ENCODE measurements around the gene FARP1. TPM values are rescaled to one million over a fixed set of nuclear protein-coding genes. Genes with fewer than 3 reads are reported as not detected.
A peak's percentile ranks its signal among the peaks of the same experiment; 100 is the strongest.

Gene FARP1
- polyA plus RNA-seq, 1 of the 3 experiments (the other 2 are of a cell fraction), result 12.0 TPM

- H4K20me1 ChIP-seq (ENCODE audit: insufficient read depth), result no peaks in the 10 kb centered on the region
- H3K9ac ChIP-seq, result peak overlapping the region; percentile 22; the same call in 1 of the 2 replicates
- no peaks in the 10 kb centered on the region for H3K27me3 ChIP-seq (ENCODE audit: insufficient read depth)
- TF ChIP-seq RXRA (IDR thresholded peaks at IDR 0.05; ENCODE audit: borderline replicate concordance, low read depth), result 0 out of 2 replicates have a peak, but pooled peaks have one; percentile 3
- no peak for TF ChIP-seq MAX (IDR thresholded peaks at IDR 0.05; ENCODE audit: low read depth)
- peaks cover 0 to 11% of the 10 kb centered on the region in 2 experiments; a peak in 1 of 4 replicates for H3K4me1 ChIP-seq (ENCODE audit: control insufficient read depth in 1 of 2, insufficient read depth in 2 of 2, low read depth in 1 of 2, low read length in 1 of 2)
- no peak for DNase-seq
- ChIA-PET CTCF (no interaction called here), POLR2A (no interaction called here)
- H3K27ac ChIP-seq (ENCODE audit: low read depth in 2 of 2, low read length in 1 of 2), result peak overlapping the region; percentile 62 to 78
- peaks cover 65% of the 10 kb centered on the region for H3K79me2 ChIP-seq (ENCODE audit: insufficient read depth)
- H3K9me2 ChIP-seq, result no peaks in the 10 kb centered on the region
- peak overlapping the region in 1 of 2 experiments; percentile 30; a peak in 1 of 4 replicates for H3K4me3 ChIP-seq (ENCODE audit: low read depth in 2 of 2, low read length in 1 of 2)
- H3K36me3 ChIP-seq (replicated peaks in 1 of 2; ENCODE audit: control insufficient read depth in 1 of 2, insufficient read depth in 2 of 2, low read length in 1 of 2), result peaks cover 0 to 10% of the 10 kb centered on the region in 2 experiments
- no peak overlapping the region for H2AFZ ChIP-seq (ENCODE audit: low read depth)
- peaks cover 5% of the 10 kb centered on the region for H3K9me3 ChIP-seq
- peaks cover 13% of the 10 kb centered on the region for H3F3A ChIP-seq (replicated peaks; ENCODE audit: insufficient read depth)
- H3K4me2 ChIP-seq, result peak overlapping the region; percentile 59
- WGBS (ENCODE audit: low lambda C conversion rate), result 49% methylated on average over 4 of the region's 4 CpGs
Observed at GRCh38 chr13:98207416-98207815, 64.5 kb downstream of the FARP1 start.

- Histone ChIP-seq H3F3A (replicated peaks; ENCODE audit: insufficient read depth) (peaks cover 13% of the 10 kb centered on the region), H3K4me2 (no peak overlapping the region), H3K9ac (no peak overlapping the region), H3K4me1 (ENCODE audit: control insufficient read depth in 1 of 2, insufficient read depth in 2 of 2, low read depth in 1 of 2, low read length in 1 of 2) (peaks cover 0 to 11% of the 10 kb centered on the region in 2 experiments; a peak in 2 of 4 replicates), H3K36me3 (replicated peaks in 1 of 2; ENCODE audit: control insufficient read depth in 1 of 2, insufficient read depth in 2 of 2, low read length in 1 of 2) (peaks cover 0 to 5% of the 10 kb centered on the region in 2 experiments), H3K9me2 (no peaks in the 10 kb centered on the region), H3K79me2 (ENCODE audit: insufficient read depth) (peaks cover 60% of the 10 kb centered on the region), H3K4me3 (ENCODE audit: low read depth in 2 of 2, low read length in 1 of 2) (no peak overlapping the region), H2AFZ (ENCODE audit: low read depth) (no peak overlapping the region), H3K27ac (ENCODE audit: low read depth in 2 of 2, low read length in 1 of 2) (peak overlapping the region in 1 of 2 experiments; percentile 78; a peak in 1 of 4 replicates), H3K9me3 (peaks cover 5% of the 10 kb centered on the region), H4K20me1 (ENCODE audit: insufficient read depth) (no peaks in the 10 kb centered on the region), H3K27me3 (ENCODE audit: insufficient read depth) (no peaks in the 10 kb centered on the region)
- TF ChIP-seq YY1 (IDR thresholded peaks at IDR 0.05; ENCODE audit: low read depth), result no peak
- TF ChIP-seq POLR2AphosphoS5 (IDR thresholded peaks at IDR 0.05; ENCODE audit: low read depth, low read length), result no peak
- TF ChIP-seq CHD2 (IDR thresholded peaks at IDR 0.05; ENCODE audit: low read length, partially characterized antibody), result no peak
- TF ChIP-seq TAF1 (IDR thresholded peaks at IDR 0.05; ENCODE audit: borderline replicate concordance, low read depth, low read length), result no peak
- no peak for TF ChIP-seq GATA2 (CRISPR knock-in tag; IDR thresholded peaks at IDR 0.05)
- no peak for TF ChIP-seq SMC3 (IDR thresholded peaks at IDR 0.05; ENCODE audit: low read depth, low read length)
- no peak for TF ChIP-seq RFX5 (IDR thresholded peaks at IDR 0.05; ENCODE audit: low read length)
- TF ChIP-seq ELF1 (IDR thresholded peaks at IDR 0.05), result no peak
- TF ChIP-seq PBX3 (IDR thresholded peaks at IDR 0.05), result no peak
- TF ChIP-seq FOXJ3 (CRISPR knock-in tag; IDR thresholded peaks at IDR 0.05), result no peak
- TF ChIP-seq NRF1 (IDR thresholded peaks at IDR 0.05; ENCODE audit: low read depth, low read length), result no peak
- no peak for TF ChIP-seq IRF3 (IDR thresholded peaks at IDR 0.05; ENCODE audit: low read depth, low read length)
- TF ChIP-seq USF2 (IDR thresholded peaks at IDR 0.05; ENCODE audit: borderline replicate concordance, low read depth, low read length), result no peak
- TF ChIP-seq EP300 (IDR thresholded peaks at IDR 0.05; ENCODE audit: borderline replicate concordance in 1 of 2, low read depth in 1 of 2, low read length in 1 of 2), result no peak
- DNase-seq, result no peak
- ChIA-PET CTCF (no interaction called here), POLR2A (interaction anchor here (0.6 kb wide), 1 partner anchor 627 kb away, joined by 5 read pairs; no protein-coding TSS in a partner anchor)
- WGBS (ENCODE audit: low lambda C conversion rate), result 99% methylated on average over 5 of the region's 5 CpGs
Observed at GRCh38 chr13:98208606-98209005, 65.7 kb downstream of the FARP1 start.
